AML-193 (cell line): ENCODE results near the gene COL19A1.

ENCODE experiments used
- DNase-seq, 2 experiments: peaks; one replicate each; lab custom pipeline; 2025; lab: John Stamatoyannopoulos, UW

Gene COL19A1

GRCh38 chr6:70171236-70171635, 304.9 kb downstream of the COL19A1 start:
- no peak for DNase-seq

GRCh38 chr6:70172252-70172651, 305.9 kb downstream of the COL19A1 start:
- no peak for DNase-seq

GRCh38 chr6:70175770-70176169, 309.4 kb downstream of the COL19A1 start:
- DNase-seq: no peak

GRCh38 chr6:70176842-70177550, 310.6 kb downstream of the COL19A1 start:
- DNase-seq: no peak

- no peak for DNase-seq
Measured at GRCh38 chr6:70180183-70180900, 314.0 kb downstream of the COL19A1 start.

GRCh38 chr6:70180901-70181599, 314.7 kb downstream of the COL19A1 start:
- DNase-seq: no peak

GRCh38 chr6:70183538-70183937, 317.2 kb downstream of the COL19A1 start:
- DNase-seq: no peak

- DNase-seq: no peak
Measured at GRCh38 chr6:70184723-70185122, 318.4 kb downstream of the COL19A1 start.

- DNase-seq: no peak
Measured at GRCh38 chr6:70186461-70186860, 320.1 kb downstream of the COL19A1 start.

GRCh38 chr6:70188202-70188601, 321.8 kb downstream of the COL19A1 start:
- no peak for DNase-seq

- DNase-seq: no peak
Measured at GRCh38 chr6:70194421-70194820, 328.1 kb downstream of the COL19A1 start.

GRCh38 chr6:70196531-70196930, 330.2 kb downstream of the COL19A1 start:
- DNase-seq: no peak

GRCh38 chr6:70198785-70199184, 332.4 kb downstream of the COL19A1 start:
- no peak for DNase-seq

GRCh38 chr6:70208235-70208790, 342.0 kb downstream of the COL19A1 start:
- no peak for DNase-seq

GRCh38 chr6:70210462-70210861, 344.1 kb downstream of the COL19A1 start:
- peak in 1 of 2 experiments; percentile 3 for DNase-seq

- DNase-seq: no peak
Measured at GRCh38 chr6:70215460-70216108, 349.2 kb downstream of the COL19A1 start.

GRCh38 chr6:70216767-70217166, 350.4 kb downstream of the COL19A1 start:
- DNase-seq: no peak

GRCh38 chr6:70219943-70220613, 353.7 kb downstream of the COL19A1 start:
- no peak for DNase-seq

GRCh38 chr6:70221025-70221714, 354.8 kb downstream of the COL19A1 start:
- DNase-seq: peak; percentile 31 to 54

GRCh38 chr6:70221715-70222438, 355.5 kb downstream of the COL19A1 start:
- no peak for DNase-seq
